Measurements from ENCODE around the gene BLOC1S1.
"Not testable (repeated sequence)": the region's sequence is repeated elsewhere in the genome, so short reads cannot be mapped to it uniquely, and the experiment has no call there.

The BLOC1S1 gene

GRCh38 chr12:55748230-55748993 is 32.6 kb downstream of the BLOC1S1 start:
- H3K4me3 ChIP-seq (ENCODE audit: insufficient read length, low read depth), result no peak overlapping the region
- no peaks in the 10 kb centered on the region for H3K9me3 ChIP-seq (ENCODE audit: insufficient read depth, low read length)
- TF ChIP-seq SUZ12 (IDR thresholded peaks at IDR 0.05; ENCODE audit: extremely low read depth, insufficient read depth, insufficient read length) (no peak), YY1 (IDR thresholded peaks at IDR 0.05; ENCODE audit: insufficient read depth, insufficient read length) (no peak), ZNF274 (IDR thresholded peaks at IDR 0.05; ENCODE audit: low read depth, low read length) (no peak)
- peaks cover 10% of the 10 kb centered on the region for H3K4me1 ChIP-seq (ENCODE audit: insufficient read depth, insufficient read length)
- H3K27me3 ChIP-seq (ENCODE audit: insufficient read depth, insufficient read length), result no peaks in the 10 kb centered on the region
- no peak overlapping the region for H3K9ac ChIP-seq (ENCODE audit: insufficient read length, low read depth)
- DNase-seq (ENCODE audit: low read depth, low spot score), result no peak
- peaks cover 54% of the 10 kb centered on the region for H3K36me3 ChIP-seq (ENCODE audit: insufficient read depth, insufficient read length, low read length)

GRCh38 chr12:55755246-55755645 is 39.4 kb downstream of the BLOC1S1 start:
- DNase-seq (ENCODE audit: low read depth, low spot score), result no peak
- H3K36me3 ChIP-seq (ENCODE audit: insufficient read depth, insufficient read length, low read length), result peaks cover 91% of the 10 kb centered on the region
- TF ChIP-seq ZNF274 (IDR thresholded peaks at IDR 0.05; ENCODE audit: low read depth, low read length), result no peak
- no peak for TF ChIP-seq YY1 (IDR thresholded peaks at IDR 0.05; ENCODE audit: insufficient read depth, insufficient read length)
- no peak for TF ChIP-seq SUZ12 (IDR thresholded peaks at IDR 0.05; ENCODE audit: extremely low read depth, insufficient read depth, insufficient read length)

GRCh38 chr12:55757701-55758100 is 41.9 kb downstream of the BLOC1S1 start:
- Histone ChIP-seq H3K36me3 (ENCODE audit: insufficient read depth, insufficient read length, low read length) (peaks cover 83% of the 10 kb centered on the region), H3K4me3 (ENCODE audit: insufficient read length, low read depth) (no peak overlapping the region)

More at GRCh38 chr12:55755246-55755645, 39.4 kb downstream of the BLOC1S1 start:
- H3K9me3 ChIP-seq (ENCODE audit: insufficient read depth, low read length), result no peaks in the 10 kb centered on the region
- no peaks in the 10 kb centered on the region for H3K27me3 ChIP-seq (ENCODE audit: insufficient read depth, insufficient read length)
- H3K4me1 ChIP-seq (ENCODE audit: insufficient read depth, insufficient read length), result no peaks in the 10 kb centered on the region
- H3K4me3 ChIP-seq (ENCODE audit: insufficient read length, low read depth), result no peak overlapping the region
- H3K9ac ChIP-seq (ENCODE audit: insufficient read length, low read depth), result no peak overlapping the region

GRCh38 chr12:55758575-55758974 is 42.7 kb downstream of the BLOC1S1 start:
- H3K27me3 ChIP-seq (ENCODE audit: insufficient read depth, insufficient read length); H3K9ac ChIP-seq (ENCODE audit: insufficient read length, low read depth); H3K4me3 ChIP-seq (ENCODE audit: insufficient read length, low read depth); DNase-seq (ENCODE audit: low read depth, low spot score); H3K9me3 ChIP-seq (ENCODE audit: insufficient read depth, low read length); H3K4me1 ChIP-seq (ENCODE audit: insufficient read depth, insufficient read length): not testable (repeated sequence)
- H3K36me3 ChIP-seq (ENCODE audit: insufficient read depth, insufficient read length, low read length), result peaks cover 82% of the 10 kb centered on the region

More at GRCh38 chr12:55757701-55758100, 41.9 kb downstream of the BLOC1S1 start:
- no peaks in the 10 kb centered on the region for H3K4me1 ChIP-seq (ENCODE audit: insufficient read depth, insufficient read length)
- TF ChIP-seq ZNF274 (IDR thresholded peaks at IDR 0.05; ENCODE audit: low read depth, low read length) (no peak), YY1 (IDR thresholded peaks at IDR 0.05; ENCODE audit: insufficient read depth, insufficient read length) (no peak)
- no peak overlapping the region for H3K9ac ChIP-seq (ENCODE audit: insufficient read length, low read depth)
- no peaks in the 10 kb centered on the region for H3K27me3 ChIP-seq (ENCODE audit: insufficient read depth, insufficient read length)
- no peaks in the 10 kb centered on the region for H3K9me3 ChIP-seq (ENCODE audit: insufficient read depth, low read length)
- DNase-seq (ENCODE audit: low read depth, low spot score), result no peak

- TF ChIP-seq ZNF274 (IDR thresholded peaks at IDR 0.05; ENCODE audit: low read depth, low read length), result no peak
- no peak for TF ChIP-seq SUZ12 (IDR thresholded peaks at IDR 0.05; ENCODE audit: extremely low read depth, insufficient read depth, insufficient read length)
- H3K4me1 ChIP-seq (ENCODE audit: insufficient read depth, insufficient read length), result no peaks in the 10 kb centered on the region
- H3K36me3 ChIP-seq (ENCODE audit: insufficient read depth, insufficient read length, low read length), result peaks cover 72% of the 10 kb centered on the region
- H3K9me3 ChIP-seq (ENCODE audit: insufficient read depth, low read length), result no peaks in the 10 kb centered on the region
- DNase-seq (ENCODE audit: low read depth, low spot score), result no peak
- no peak overlapping the region for H3K4me3 ChIP-seq (ENCODE audit: insufficient read length, low read depth)
- no peak overlapping the region for H3K9ac ChIP-seq (ENCODE audit: insufficient read length, low read depth)
- no peaks in the 10 kb centered on the region for H3K27me3 ChIP-seq (ENCODE audit: insufficient read depth, insufficient read length)
Observed at GRCh38 chr12:55760663-55761062, 44.8 kb downstream of the BLOC1S1 start.

GRCh38 chr12:55762646-55763045 is 46.8 kb downstream of the BLOC1S1 start:
- TF ChIP-seq ZNF274 (IDR thresholded peaks at IDR 0.05; ENCODE audit: low read depth, low read length) (no peak), SUZ12 (IDR thresholded peaks at IDR 0.05; ENCODE audit: extremely low read depth, insufficient read depth, insufficient read length) (no peak)
- Histone ChIP-seq H3K4me1 (ENCODE audit: insufficient read depth, insufficient read length) (peaks cover 2% of the 10 kb centered on the region), H3K9me3 (ENCODE audit: insufficient read depth, low read length) (no peaks in the 10 kb centered on the region), H3K36me3 (ENCODE audit: insufficient read depth, insufficient read length, low read length) (peaks cover 68% of the 10 kb centered on the region), H3K4me3 (ENCODE audit: insufficient read length, low read depth) (no peak overlapping the region), H3K9ac (ENCODE audit: insufficient read length, low read depth) (no peak overlapping the region), H3K27me3 (ENCODE audit: insufficient read depth, insufficient read length) (no peaks in the 10 kb centered on the region)
- no peak for DNase-seq (ENCODE audit: low read depth, low spot score)

- no peak overlapping the region for H3K9ac ChIP-seq (ENCODE audit: insufficient read length, low read depth)
- TF ChIP-seq SUZ12 (IDR thresholded peaks at IDR 0.05; ENCODE audit: extremely low read depth, insufficient read depth, insufficient read length) (no peak), ZNF274 (IDR thresholded peaks at IDR 0.05; ENCODE audit: low read depth, low read length) (no peak)
- no peak for DNase-seq (ENCODE audit: low read depth, low spot score)
- H3K9me3 ChIP-seq (ENCODE audit: insufficient read depth, low read length), result no peaks in the 10 kb centered on the region
- peaks cover 2% of the 10 kb centered on the region for H3K4me1 ChIP-seq (ENCODE audit: insufficient read depth, insufficient read length)
- no peak overlapping the region for H3K4me3 ChIP-seq (ENCODE audit: insufficient read length, low read depth)
- peaks cover 42% of the 10 kb centered on the region for H3K36me3 ChIP-seq (ENCODE audit: insufficient read depth, insufficient read length, low read length)
- no peaks in the 10 kb centered on the region for H3K27me3 ChIP-seq (ENCODE audit: insufficient read depth, insufficient read length)
Observed at GRCh38 chr12:55765736-55766290, 50.0 kb downstream of the BLOC1S1 start.
